ENCODE data around the gene LIMK1.

DNA sequence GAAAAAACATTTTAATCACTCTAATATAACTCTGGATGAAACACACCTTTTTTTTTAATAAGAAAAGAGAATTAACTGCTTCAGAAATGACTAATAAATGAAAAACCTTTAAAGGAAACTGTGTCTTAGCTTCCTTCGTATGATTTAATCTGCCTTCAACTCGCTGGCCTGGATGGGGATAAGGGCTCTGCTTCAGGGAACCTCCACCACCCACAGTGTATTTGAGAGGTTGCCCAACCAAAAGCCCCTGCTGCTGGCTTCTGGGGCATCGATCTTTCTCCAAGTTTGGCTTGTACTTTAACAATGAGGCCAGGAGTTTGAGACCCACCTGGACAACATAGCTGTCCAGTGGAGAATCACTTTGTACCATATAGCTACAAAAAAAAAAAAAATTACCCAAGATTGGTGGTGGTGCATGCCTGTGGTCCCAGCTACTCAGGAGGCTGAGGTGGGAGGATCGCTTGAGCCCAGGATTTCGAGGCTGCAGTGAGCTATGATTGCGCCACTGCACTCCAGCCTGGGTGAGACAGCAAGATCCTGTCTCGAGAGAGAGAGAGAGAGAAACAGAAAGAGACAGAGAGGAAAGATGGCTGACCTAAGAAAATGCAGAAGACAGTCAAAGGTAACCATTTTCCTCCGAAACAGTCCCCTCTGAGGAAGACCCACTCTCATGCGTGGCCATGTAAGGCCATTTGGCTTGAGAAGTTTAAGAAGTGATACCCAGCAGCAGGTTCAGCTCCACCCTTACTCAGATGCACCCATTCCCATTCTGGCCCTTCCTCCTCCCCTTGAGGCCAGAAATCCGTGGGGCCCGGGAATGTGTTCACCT is 13.6 kb upstream of the LIMK1 start:
- TF ChIP-seq POLR2AphosphoS5 (IDR thresholded peaks at IDR 0.05; ENCODE audit: low read depth) (no peak), CTCF (conservative IDR thresholded peaks at IDR 0.05; ENCODE audit: low read depth in 2 of 2) (no peak), EZH2 (IDR thresholded peaks at IDR 0.05; ENCODE audit: low read depth, unreplicated experiment) (no peak), CREB1 (CRISPR knock-in tag; IDR thresholded peaks at IDR 0.05; ENCODE audit: low read depth) (no peak), JUNB (IDR thresholded peaks at IDR 0.05; ENCODE audit: unreplicated experiment) (no peak), EZH2phosphoT487 (IDR thresholded peaks at IDR 0.05; ENCODE audit: unreplicated experiment) (no peak), ETS1 (IDR thresholded peaks at IDR 0.05) (no peak), STAT1 (IDR thresholded peaks at IDR 0.05; ENCODE audit: unreplicated experiment) (no peak)
